PC-9 (cell line): ENCODE data around the gene PYGB.

Experiments
- EZH2 ChIP-seq: fragments of 200-600 bp; sonication (generic); IDR thresholded peaks from 2 replicates; pipeline ENCODE4 v1.8.0; 2017; ENCODE audit warnings: antibody characterized with exemption, low read depth
- TF ChIP-seq, protein P1 (sequence below): fragments of 200-600 bp; sonication (generic); conservative IDR thresholded peaks from 2 replicates; pipeline ENCODE4 v1.6.1; 2017; ENCODE audit warnings: mixed run types, antibody characterized with exemption, mild to moderate bottlenecking, moderate library complexity

DNA sequence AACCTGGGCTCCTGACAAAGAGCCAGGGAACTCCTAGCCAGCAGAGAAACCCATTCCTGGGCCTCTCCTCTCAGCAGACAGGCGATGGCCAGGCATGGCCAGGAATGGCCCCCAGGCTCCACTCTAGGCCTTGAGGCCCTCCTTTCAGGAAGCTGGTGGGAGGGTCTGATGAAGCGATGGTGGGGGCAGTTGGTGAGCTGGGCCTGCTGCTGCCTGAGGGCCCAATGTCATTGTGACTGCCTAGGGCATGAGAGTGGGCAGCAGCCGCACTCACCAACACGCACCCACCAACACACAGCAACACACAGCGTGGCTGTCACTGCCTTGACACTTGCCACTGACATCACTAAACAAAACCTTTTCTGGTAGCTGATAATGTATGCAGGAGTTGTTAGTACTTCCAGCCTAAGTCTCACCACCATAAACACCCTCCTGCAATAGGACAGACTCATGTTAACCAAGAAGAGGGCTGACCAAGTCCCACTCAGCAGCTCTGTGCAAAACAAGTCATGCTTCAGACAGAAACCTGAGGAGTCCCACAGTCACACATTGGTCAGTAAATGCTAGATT is 73.5 kb downstream of the PYGB start:
- TF ChIP-seq, protein P1, sequence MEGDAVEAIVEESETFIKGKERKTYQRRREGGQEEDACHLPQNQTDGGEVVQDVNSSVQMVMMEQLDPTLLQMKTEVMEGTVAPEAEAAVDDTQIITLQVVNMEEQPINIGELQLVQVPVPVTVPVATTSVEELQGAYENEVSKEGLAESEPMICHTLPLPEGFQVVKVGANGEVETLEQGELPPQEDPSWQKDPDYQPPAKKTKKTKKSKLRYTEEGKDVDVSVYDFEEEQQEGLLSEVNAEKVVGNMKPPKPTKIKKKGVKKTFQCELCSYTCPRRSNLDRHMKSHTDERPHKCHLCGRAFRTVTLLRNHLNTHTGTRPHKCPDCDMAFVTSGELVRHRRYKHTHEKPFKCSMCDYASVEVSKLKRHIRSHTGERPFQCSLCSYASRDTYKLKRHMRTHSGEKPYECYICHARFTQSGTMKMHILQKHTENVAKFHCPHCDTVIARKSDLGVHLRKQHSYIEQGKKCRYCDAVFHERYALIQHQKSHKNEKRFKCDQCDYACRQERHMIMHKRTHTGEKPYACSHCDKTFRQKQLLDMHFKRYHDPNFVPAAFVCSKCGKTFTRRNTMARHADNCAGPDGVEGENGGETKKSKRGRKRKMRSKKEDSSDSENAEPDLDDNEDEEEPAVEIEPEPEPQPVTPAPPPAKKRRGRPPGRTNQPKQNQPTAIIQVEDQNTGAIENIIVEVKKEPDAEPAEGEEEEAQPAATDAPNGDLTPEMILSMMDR: no peak
- TF ChIP-seq EZH2: no peak
